Iris pigment epithelial cell (primary cell): ENCODE measurements around the gene TMEM176A.

ENCODE experiments used
- DNase-seq: peaks from one replicate; pipeline ENCODE4 v3.0.0-alpha.2; 2011; ENCODE audit warnings: low read depth

Gene TMEM176A

GRCh38 chr7:150820148-150820547, 19.6 kb downstream of the TMEM176A start:
- DNase-seq = no peak

- DNase-seq = no peak
These were observed 20.1 kb downstream of the TMEM176A start for GRCh38 chr7:150820578-150821198.

- no peak for DNase-seq
These were observed 22.5 kb downstream of the TMEM176A start for GRCh38 chr7:150823043-150823442.

- DNase-seq = no peak
These were observed 23.0 kb downstream of the TMEM176A start for GRCh38 chr7:150823484-150824126.

GRCh38 chr7:150824379-150825177, 24.0 kb downstream of the TMEM176A start:
- DNase-seq = no peak

GRCh38 chr7:150826061-150826849, 25.7 kb downstream of the TMEM176A start:
- no peak for DNase-seq

- no peak for DNase-seq
These were observed 27.8 kb downstream of the TMEM176A start for GRCh38 chr7:150828384-150828783.

GRCh38 chr7:150829426-150829825, 28.9 kb downstream of the TMEM176A start:
- DNase-seq = no peak

GRCh38 chr7:150830937-150831336, 30.4 kb downstream of the TMEM176A start:
- no peak for DNase-seq

- no peak for DNase-seq
These were observed 31.3 kb downstream of the TMEM176A start for GRCh38 chr7:150831851-150832250.

GRCh38 chr7:150835019-150835418, 34.5 kb downstream of the TMEM176A start:
- no peak for DNase-seq

- no peak for DNase-seq
These were observed 35.2 kb downstream of the TMEM176A start for GRCh38 chr7:150835702-150836280.

- DNase-seq = no peak
These were observed 38.5 kb downstream of the TMEM176A start for GRCh38 chr7:150838965-150839650.

GRCh38 chr7:150842018-150842417, 41.4 kb downstream of the TMEM176A start:
- no peak for DNase-seq

GRCh38 chr7:150842716-150843115, 42.1 kb downstream of the TMEM176A start:
- no peak for DNase-seq

GRCh38 chr7:150845421-150845861, 44.9 kb downstream of the TMEM176A start:
- DNase-seq = no peak

GRCh38 chr7:150846291-150847115, 45.9 kb downstream of the TMEM176A start:
- DNase-seq = no peak

GRCh38 chr7:150847536-150847935, 47.0 kb downstream of the TMEM176A start:
- DNase-seq = no peak

GRCh38 chr7:150848111-150848510, 47.5 kb downstream of the TMEM176A start:
- DNase-seq = no peak

- no peak for DNase-seq
These were observed 48.1 kb downstream of the TMEM176A start for GRCh38 chr7:150848561-150849115.
